HG03575 (cell line): ENCODE measurements around the gene RAD50.
A peak's percentile ranks its signal among the peaks of the same experiment; 100 is the strongest.
"Not testable (repeated sequence)": the region's sequence is repeated elsewhere in the genome, so short reads cannot be mapped to it uniquely, and the experiment has no call there.

Experiments used
- ATAC-seq: cut with Tn5 transposase; IDR thresholded peaks from one replicate; pipeline ENCODE4 v1.9.1; 2021; ENCODE audit not compliant: unreplicated experiment, insufficient number of reproducible peaks, low FRiP score; ENCODE audit errors: extremely low read depth

RAD50 gene

GRCh38 chr5:132621699-132622098 is 64.9 kb downstream of the RAD50 start:
- no peak for ATAC-seq

- ATAC-seq = no peak
Measured at GRCh38 chr5:132622608-132623007, 65.8 kb downstream of the RAD50 start.

- ATAC-seq = no peak
Measured at GRCh38 chr5:132627470-132627869, 70.7 kb downstream of the RAD50 start.

- no peak for ATAC-seq
Measured at GRCh38 chr5:132628814-132629213, 72.0 kb downstream of the RAD50 start.

GRCh38 chr5:132629230-132629944 is 72.6 kb downstream of the RAD50 start:
- ATAC-seq = no peak

- ATAC-seq = not testable (repeated sequence)
Measured at GRCh38 chr5:132633587-132633986, 76.8 kb downstream of the RAD50 start.

- ATAC-seq = peak; percentile 27
Measured at GRCh38 chr5:132635873-132636272, 79.1 kb downstream of the RAD50 start.

GRCh38 chr5:132637241-132637640 is 80.5 kb downstream of the RAD50 start:
- ATAC-seq = no peak

- peak; percentile 67 for ATAC-seq
Measured at GRCh38 chr5:132639706-132640130, 82.9 kb downstream of the RAD50 start.

- ATAC-seq = no peak
Measured at GRCh38 chr5:132640613-132641012, 83.8 kb downstream of the RAD50 start.

- ATAC-seq = no peak
Measured at GRCh38 chr5:132641241-132641723, 84.5 kb downstream of the RAD50 start.

- ATAC-seq = no peak
Measured at GRCh38 chr5:132641841-132642240, 85.1 kb downstream of the RAD50 start.

GRCh38 chr5:132644177-132644576 is 87.4 kb downstream of the RAD50 start:
- no peak for ATAC-seq

- ATAC-seq = no peak
Measured at GRCh38 chr5:132646583-132647266, 89.9 kb downstream of the RAD50 start.

GRCh38 chr5:132647473-132647872 is 90.7 kb downstream of the RAD50 start:
- no peak for ATAC-seq

- ATAC-seq = no peak
Measured at GRCh38 chr5:132648355-132648754, 91.6 kb downstream of the RAD50 start.

- no peak for ATAC-seq
Measured at GRCh38 chr5:132651838-132652469, 95.2 kb downstream of the RAD50 start.

- ATAC-seq = no peak
Measured at GRCh38 chr5:132653716-132654115, 96.9 kb downstream of the RAD50 start.

- ATAC-seq = no peak
Measured at GRCh38 chr5:132655821-132656773, 99.3 kb downstream of the RAD50 start.
